ENCODE measurements around the gene SLC19A1.
"Not testable (repeated sequence)": the region's sequence is repeated elsewhere in the genome, so short reads cannot be mapped to it uniquely, and the experiment has no call there.

The SLC19A1 gene

DNA sequence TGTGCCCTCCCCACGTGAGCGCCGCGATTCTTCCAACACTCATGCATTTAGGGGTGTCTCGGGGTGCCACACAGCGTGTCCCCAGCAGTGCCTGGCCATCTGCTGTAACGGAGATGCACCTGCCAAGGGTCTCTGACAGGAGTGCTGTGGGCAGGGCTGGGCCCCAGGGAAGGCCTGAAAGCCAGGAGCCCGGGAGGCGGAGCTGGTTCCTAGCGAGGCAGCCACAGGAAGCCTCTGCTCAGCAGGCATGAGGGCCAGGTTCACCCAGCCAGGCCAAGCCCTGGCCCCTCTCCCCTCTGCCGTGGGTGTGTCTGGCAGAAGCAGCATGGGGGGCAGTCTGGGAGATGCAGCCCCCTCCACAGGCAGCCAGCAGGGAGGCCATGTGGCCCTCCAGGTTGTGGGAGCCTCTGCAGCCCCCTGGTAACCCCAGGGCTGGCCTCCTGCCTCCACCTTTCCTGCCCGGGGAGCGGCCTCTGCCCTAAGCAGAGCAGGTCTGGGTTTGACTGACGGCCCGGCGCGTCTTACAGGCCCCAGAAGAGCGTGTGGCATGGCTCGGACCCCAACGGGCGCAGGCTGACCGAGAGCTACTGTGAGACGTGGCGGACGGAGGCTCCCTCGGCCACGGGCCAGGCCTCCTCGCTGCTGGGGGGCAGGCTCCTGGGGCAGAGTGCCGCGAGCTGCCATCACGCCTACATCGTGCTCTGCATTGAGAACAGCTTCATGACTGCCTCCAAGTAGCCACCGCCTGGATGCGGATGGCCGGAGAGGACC is 30.4 kb downstream of the SLC19A1 start:
- DNase-seq (ENCODE audit: low read depth, low spot score): no peak
- H3K4me3 ChIP-seq (ENCODE audit: low read length): no peak overlapping the region

DNA sequence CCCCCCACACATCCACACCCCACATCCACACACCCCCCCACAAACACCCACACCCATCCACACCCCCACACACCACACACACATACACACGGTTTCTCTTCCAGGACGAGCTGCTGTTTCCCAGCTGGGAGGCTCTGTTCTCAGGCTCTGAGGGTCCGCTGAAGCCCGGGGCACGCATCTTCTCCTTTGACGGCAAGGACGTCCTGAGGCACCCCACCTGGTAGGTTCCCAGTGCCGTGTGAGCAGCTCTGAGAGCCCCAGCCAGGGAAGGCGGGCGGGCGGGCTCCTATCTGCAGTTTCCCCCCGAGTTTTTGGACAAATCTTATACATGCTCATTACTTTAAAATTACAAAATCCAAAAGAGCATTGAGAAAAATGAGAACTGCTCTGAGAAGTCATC is 31.2 kb downstream of the SLC19A1 start:
- DNase-seq (ENCODE audit: low read depth, low spot score): no peak
- H3K4me3 ChIP-seq (ENCODE audit: low read length): no peak overlapping the region

DNA sequence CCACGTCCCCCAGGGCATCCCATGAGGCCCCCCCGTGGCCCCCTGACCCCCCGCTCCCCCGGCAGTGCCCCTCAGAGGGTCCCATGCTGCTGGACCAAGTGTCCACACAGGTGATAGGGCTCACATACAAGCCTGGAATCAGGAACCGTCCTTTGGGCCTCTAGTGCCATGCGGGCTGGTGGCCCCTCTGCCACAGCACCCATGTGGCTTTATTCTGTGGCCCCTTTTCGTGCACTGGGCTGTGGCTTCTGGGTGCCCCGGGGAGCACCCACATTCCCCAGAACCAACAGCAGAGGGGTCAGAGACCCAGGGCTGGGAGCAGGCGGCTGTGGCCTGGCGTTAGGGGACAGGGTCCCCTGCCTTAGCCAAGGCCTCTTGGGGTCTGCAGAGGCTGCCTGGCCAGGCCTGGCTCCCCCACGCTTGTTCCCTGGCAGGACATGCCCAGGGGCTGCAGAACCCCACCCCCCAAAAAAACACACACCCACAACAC is 31.7 kb downstream of the SLC19A1 start:
- no peak overlapping the region for H3K4me3 ChIP-seq (ENCODE audit: low read length)
- no peak for DNase-seq (ENCODE audit: low read depth, low spot score)

DNA sequence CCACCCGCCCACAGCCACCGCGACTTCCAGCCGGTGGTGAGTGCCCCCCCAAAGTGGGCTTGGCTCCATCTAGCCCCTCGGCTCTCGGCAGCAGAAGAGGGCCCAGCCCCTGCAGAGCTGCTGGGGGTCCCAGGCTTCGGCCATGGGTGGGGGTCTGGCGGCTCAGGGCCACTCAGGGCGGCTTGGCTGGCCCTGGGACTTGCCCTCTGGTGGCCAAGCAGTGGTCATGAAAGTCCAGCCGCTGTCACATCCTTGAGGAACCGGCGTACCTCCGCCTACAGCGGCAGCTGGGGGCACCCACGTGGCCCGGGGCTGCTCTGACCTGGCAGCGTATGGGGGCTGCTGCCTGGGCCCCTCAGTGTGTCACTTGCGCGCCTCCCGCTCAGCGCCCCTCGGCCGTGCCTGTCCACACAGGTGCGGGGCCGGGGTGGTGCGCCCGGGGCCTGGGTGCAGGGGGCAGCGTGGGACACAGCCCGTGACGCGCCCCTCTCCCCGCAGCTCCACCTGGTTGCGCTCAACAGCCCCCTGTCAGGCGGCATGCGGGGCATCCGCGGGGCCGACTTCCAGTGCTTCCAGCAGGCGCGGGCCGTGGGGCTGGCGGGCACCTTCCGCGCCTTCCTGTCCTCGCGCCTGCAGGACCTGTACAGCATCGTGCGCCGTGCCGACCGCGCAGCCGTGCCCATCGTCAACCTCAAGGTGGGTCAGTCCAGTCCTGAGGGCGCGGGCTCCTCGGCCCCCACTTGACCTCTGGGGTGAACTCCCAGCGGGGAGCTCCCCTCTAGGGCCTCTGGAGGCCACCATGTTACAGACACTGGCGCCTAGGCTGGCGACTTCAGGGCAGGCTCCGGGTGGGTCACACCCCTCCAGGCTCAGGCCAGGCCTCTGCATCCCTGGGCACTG is 32.4 kb downstream of the SLC19A1 start:
- H3K4me3 ChIP-seq (ENCODE audit: low read length): no peak overlapping the region
- no peak for DNase-seq (ENCODE audit: low read depth, low spot score)

DNA sequence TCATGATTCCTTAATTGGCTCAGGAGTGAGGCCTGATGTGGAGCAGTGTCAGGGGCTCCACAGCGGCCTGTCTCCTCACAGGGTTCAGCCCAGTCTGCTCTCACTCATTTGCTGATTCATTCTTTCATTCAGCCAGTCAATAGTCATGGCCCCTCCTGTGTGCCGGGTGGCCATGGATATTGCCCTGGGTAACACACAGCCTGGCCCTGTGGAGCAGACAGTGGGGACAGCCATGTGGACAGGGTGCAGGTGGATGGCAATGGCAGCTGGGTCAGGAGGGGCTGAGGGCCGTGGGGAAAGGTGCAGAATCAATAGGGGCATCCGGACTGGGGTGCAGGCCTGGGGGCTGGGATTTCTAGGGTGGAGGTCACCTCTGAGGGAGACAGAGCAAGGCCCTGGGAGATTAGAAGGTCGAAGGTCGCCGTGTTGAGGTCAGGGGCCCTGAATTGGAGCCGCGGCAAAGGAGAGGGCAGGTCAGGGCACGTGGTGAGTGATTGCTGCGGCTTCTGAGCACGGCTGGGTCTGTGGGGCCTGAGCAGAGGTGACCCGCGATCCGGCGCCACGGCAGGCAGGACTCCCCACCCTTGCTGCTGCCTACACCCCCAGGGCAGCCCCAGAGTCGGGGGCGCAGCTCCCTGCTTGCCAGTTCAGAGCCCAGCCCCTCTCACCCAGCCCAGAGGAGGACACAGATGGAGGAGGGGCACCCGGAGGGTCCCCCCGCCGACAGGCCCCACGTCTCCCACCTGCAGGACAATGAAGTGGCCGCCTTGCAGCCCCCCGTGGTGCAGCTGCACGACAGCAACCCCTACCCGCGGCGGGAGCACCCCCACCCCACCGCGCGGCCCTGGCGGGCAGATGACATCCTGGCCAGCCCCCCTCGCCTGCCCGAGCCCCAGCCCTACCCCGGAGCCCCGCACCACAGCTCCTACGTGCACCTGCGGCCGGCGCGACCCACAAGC is 33.4 kb downstream of the SLC19A1 start:
- no peak overlapping the region for H3K4me3 ChIP-seq (ENCODE audit: low read length)
- no peak for DNase-seq (ENCODE audit: low read depth, low spot score)

DNA sequence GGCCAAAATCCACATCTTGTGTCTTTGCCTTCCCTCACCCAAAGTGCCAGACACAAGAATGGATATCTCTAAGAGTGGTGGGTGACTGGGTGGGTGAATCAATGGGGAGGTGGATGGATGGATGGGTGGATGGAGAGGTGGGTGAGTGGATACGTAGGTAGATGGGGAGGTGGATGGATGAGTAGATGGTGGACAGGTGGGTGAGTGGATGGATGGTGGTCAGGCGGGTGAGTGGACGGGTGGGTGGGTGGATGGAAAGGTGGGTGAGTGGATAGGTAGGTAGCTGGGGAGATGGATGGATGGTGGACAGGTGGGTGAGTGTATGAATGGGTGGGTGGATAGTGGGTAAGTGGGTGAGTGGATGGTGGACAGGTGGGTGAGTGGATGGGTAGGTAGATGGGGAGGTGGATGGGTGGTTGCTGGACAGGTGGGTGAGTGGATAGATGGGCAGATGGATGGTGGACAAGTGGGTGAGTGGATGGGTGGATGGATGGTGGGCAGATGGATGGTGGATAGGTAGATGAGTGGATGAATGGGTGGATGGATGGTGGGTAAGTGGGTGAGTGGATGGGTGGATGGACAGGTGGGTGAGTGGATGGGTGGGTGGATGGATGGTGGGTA is 34.2 kb downstream of the SLC19A1 start:
- H3K4me3 ChIP-seq (ENCODE audit: low read length): no peak overlapping the region
- no peak for DNase-seq (ENCODE audit: low read depth, low spot score)

DNA sequence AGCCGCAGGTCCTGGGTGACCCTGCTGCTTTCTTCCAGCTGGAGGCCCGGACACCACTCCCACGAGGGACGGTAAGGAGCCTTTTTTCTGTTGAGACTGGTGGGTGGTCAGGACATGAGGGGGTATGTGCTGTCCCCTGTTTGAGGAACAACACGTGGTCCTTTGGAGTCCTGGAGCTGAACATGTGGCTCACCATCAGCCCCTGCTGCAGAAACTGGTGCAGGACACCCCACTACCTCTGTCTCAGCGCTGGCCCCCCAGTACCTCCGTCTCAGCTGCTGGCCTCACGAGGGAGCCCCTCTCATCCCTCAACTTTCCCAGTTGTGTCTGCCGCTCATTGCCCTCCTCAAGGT is 34.7 kb downstream of the SLC19A1 start:
- no peak overlapping the region for H3K4me3 ChIP-seq (ENCODE audit: low read length)
- DNase-seq (ENCODE audit: low read depth, low spot score): no peak

DNA sequence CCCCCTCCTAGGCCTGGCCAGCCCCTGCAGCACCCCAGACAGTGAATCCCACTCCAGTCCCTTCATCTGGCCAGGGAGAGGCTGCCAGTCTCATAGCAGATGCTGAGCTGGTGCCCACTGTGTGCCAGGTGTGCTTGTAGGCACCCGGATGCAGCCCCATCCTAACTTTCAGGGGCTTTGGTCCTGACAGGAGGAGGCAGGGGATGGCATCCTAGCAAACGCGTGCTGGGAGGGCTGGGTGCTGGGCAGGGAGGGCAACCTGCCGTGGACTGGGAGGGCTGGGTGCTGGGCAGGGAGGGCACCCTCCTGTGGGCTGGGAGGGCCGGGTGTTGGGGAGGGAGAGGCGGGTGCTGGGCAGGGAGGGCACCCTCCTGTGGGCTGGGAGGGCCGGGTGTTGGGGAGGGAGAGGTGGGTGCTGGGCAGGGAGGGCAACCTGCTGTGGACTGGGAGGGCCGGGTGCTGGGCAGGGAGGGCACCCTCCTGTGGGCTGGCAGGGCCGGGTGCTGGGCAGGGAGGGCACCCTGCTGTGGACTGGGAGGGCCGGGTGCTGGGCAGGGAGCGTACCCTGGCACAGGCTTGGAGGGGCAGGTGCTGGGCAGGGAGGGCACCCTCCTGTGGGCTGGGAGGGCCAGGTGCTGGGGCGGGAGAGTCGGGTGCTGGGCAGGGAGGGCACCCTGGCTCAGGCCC is 35.3 kb downstream of the SLC19A1 start:
- DNase-seq (ENCODE audit: low read depth, low spot score): no peak
- no peak overlapping the region for H3K4me3 ChIP-seq (ENCODE audit: low read length)

DNA sequence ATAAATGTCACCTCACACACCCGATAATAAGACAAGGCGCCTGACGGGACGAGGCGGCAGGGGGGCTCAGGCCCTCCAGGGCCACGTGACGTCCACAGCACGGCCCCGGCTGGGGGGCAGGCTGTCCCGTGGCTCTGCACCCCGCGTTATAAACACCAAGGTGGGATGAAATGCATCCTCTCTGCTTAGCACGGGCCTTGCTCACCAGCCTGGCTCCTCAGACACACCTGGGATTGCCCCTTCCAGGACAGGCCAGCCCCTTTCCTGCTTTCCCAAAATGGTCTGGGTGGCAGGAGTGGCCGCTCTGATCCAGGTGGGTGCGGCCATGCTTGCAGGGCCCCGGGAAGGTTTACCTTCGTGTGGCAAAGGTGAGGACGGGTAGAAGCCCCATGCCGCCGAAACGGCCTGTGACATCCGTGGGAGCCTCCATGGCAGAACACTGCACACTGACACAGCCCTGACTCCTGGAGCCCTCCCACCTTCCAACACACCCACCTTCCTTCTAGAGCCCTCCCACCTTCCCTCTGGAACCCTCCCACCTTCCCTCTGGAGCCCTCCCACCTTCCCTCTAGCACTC is 35.9 kb downstream of the SLC19A1 start:
- H3K4me3 ChIP-seq (ENCODE audit: low read length): no peak overlapping the region
- no peak for DNase-seq (ENCODE audit: low read depth, low spot score)

DNA sequence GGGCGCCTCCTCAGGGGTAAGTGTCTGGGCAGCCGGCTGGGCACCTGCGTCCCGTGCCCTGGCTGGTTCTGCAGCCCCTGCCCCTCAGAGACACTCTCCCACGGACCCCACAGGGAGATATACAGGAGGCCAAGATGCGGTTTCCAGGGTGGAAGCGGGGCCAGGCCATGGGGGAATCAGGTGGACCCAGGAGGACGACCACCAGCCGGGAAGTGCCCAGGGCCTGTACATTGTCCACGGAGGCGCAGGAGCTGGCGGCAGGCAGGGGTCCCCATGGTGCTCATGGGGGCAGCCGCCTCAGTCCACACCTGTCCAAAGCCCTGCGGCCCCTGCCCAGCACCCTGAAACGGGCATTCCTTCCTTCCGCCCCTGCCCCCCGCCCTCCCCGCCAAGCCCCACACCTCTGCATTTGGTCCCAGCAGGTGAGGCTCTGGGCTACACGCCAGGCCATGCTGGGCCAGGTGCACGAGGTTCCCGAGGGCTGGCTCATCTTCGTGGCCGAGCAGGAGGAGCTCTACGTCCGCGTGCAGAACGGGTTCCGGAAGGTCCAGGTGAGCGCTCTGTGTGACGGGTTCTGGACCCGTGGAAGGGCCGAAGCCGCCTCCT is 36.7 kb downstream of the SLC19A1 start:
- H3K4me3 ChIP-seq (ENCODE audit: low read length): no peak overlapping the region
- DNase-seq (ENCODE audit: low read depth, low spot score): no peak

DNA sequence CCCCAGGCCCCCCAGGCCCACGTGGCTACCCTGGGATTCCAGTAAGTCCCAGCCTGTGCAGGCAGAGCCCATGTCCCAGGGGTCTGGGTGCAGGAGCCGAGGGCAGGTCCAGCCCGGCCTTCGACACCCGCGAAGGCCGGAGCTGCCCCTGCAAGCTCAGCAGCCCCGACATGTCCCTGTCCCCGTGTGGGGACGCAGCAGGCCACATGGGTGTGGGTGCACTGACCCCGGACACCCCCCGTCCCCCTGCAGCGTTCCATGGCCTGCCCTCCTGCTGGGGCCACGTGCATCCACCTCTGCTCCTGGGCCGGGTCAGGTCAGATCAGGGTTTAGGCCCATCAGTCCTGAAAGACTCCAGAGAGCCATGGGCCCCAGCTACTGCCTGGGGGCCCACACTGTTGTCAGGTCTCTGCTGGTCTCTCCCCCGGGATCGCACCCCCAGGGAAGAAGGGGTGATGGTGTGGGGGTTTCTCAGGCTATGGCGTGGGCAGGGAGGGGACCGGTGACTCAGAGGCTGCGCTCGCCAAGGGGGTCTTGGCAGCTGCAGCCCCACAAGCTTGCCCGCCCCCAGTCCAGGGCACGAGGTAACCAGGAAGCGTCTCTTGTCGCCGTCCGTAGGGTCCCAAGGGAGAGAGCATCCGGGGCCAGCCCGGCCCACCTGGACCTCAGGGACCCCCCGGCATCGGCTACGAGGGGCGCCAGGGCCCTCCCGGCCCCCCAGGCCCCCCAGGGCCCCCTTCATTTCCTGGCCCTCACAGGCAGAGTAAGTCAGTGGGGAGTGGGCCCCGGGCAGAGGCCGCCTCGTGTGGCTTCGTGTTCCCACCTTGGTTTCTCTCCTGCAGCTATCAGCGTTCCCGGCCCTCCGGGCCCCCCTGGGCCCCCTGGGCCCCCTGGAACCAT is 37.5 kb downstream of the SLC19A1 start:
- no peak overlapping the region for H3K4me3 ChIP-seq (ENCODE audit: low read length)

DNA sequence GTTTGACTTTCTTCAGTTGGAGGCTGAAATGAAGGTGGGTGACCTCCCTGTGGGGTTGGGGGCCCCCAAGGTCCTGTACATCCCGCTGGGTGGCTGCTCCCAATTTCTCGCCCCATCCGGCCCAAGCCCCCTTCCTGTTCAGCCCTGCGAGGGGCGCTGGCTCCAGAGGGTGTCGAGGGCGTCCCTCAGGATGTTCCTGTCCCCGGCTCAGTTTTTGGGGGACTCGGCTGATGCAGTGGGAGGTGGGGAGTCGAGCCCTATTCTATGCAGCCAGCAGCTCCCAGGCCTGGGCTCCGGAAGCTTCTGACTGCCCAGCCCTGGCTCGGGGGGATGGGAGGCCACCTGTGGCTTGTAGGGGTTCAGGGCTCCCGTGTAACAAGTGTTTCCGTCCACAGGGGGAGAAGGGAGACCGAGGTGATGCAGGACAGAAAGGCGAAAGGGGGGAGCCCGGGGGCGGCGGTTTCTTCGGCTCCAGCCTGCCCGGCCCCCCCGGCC is 38.2 kb downstream of the SLC19A1 start:
- DNase-seq (ENCODE audit: low read depth, low spot score): no peak
- no peak overlapping the region for H3K4me3 ChIP-seq (ENCODE audit: low read length)

More for the DNA sequence above, 37.5 kb downstream of the SLC19A1 start:
- no peak for DNase-seq (ENCODE audit: low read depth, low spot score)

DNA sequence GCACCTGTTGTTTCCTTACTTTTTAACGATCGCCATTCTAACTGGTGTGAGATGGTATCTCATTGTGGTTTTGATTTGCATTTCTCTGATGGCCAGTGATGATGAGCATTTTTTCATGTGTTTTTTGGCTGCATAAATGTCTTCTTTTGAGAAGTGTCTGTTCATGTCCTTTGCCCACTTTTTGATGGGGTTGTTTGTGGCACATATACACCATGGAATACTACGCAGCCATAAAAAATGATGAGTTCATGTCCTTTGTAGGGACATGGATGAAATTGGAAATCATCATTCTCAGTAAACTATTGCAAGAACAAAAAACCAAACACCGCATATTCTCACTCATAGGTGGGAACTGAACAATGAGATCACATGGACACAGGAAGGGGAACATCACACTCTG is 39.0 kb downstream of the SLC19A1 start:
- not testable (repeated sequence) for H3K4me3 ChIP-seq (ENCODE audit: low read length); DNase-seq (ENCODE audit: low read depth, low spot score)

DNA sequence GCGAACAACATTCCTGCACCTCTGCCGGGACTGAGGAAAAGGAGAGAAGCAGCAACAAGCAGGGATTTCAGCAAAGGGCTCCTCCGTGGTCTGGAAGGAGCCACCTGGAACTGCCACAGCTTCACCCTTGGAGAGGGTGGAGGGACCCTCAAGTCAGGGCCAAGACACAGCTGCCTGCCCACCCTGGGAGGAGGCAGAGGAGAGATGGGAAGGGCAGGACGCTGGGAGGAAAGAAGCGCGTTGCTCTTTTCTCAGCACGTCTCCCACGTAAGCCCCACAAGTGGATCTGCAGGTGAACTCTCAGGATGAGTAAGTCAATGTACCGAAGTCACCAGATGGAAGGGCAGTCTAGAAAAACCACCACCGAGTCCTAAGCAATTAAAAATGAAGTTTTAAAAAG is 39.6 kb downstream of the SLC19A1 start:
- DNase-seq (ENCODE audit: low read depth, low spot score): no peak
- H3K4me3 ChIP-seq (ENCODE audit: low read length): no peak overlapping the region

DNA sequence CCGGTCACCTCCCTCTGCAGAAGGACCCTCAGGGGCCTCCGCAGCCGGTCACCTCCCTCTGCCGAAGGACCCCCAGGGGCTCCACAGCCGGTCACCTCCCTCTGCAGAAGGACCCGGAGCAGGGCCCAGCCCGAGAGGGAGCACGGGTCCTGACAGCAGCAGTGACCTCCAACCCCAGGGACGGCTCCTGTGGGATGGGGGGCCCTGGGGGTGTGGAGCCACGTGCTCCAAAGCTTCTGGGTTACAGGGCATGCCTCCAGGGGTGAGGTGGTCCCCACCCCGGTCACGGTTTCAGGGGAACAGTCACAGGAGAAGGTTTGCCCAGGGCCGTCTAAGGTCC is 40.3 kb downstream of the SLC19A1 start:
- DNase-seq (ENCODE audit: low read depth, low spot score): no peak
- H3K4me3 ChIP-seq (ENCODE audit: low read length): no peak overlapping the region

All from Jurkat, Clone E6-1 (cell line).